ENCODE measurements around the gene KITLG.

DNA sequence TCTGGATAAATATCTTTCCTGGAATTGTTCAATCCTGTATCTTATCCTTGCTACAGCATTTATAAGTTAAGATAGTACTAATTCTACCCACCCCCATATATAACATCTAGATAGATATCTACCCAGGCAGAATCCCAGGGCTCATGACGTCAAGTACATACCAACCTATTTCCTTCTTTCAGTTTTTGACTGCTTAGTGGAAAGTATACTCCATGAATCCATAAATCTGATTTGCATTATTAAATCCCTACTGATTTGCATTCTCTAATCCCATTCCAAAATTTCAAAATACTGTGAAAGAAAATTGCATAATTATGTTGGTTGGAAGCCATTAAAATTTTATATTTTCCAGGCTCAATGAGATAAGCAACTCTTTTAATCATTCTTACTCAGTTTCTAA, 111.7 kb downstream of the KITLG start:
- TF ChIP-seq, protein P1, sequence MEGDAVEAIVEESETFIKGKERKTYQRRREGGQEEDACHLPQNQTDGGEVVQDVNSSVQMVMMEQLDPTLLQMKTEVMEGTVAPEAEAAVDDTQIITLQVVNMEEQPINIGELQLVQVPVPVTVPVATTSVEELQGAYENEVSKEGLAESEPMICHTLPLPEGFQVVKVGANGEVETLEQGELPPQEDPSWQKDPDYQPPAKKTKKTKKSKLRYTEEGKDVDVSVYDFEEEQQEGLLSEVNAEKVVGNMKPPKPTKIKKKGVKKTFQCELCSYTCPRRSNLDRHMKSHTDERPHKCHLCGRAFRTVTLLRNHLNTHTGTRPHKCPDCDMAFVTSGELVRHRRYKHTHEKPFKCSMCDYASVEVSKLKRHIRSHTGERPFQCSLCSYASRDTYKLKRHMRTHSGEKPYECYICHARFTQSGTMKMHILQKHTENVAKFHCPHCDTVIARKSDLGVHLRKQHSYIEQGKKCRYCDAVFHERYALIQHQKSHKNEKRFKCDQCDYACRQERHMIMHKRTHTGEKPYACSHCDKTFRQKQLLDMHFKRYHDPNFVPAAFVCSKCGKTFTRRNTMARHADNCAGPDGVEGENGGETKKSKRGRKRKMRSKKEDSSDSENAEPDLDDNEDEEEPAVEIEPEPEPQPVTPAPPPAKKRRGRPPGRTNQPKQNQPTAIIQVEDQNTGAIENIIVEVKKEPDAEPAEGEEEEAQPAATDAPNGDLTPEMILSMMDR (IDR thresholded peaks at IDR 0.05; ENCODE audit: insufficient read depth, low read length) = no peak
- TF ChIP-seq, protein P2, sequence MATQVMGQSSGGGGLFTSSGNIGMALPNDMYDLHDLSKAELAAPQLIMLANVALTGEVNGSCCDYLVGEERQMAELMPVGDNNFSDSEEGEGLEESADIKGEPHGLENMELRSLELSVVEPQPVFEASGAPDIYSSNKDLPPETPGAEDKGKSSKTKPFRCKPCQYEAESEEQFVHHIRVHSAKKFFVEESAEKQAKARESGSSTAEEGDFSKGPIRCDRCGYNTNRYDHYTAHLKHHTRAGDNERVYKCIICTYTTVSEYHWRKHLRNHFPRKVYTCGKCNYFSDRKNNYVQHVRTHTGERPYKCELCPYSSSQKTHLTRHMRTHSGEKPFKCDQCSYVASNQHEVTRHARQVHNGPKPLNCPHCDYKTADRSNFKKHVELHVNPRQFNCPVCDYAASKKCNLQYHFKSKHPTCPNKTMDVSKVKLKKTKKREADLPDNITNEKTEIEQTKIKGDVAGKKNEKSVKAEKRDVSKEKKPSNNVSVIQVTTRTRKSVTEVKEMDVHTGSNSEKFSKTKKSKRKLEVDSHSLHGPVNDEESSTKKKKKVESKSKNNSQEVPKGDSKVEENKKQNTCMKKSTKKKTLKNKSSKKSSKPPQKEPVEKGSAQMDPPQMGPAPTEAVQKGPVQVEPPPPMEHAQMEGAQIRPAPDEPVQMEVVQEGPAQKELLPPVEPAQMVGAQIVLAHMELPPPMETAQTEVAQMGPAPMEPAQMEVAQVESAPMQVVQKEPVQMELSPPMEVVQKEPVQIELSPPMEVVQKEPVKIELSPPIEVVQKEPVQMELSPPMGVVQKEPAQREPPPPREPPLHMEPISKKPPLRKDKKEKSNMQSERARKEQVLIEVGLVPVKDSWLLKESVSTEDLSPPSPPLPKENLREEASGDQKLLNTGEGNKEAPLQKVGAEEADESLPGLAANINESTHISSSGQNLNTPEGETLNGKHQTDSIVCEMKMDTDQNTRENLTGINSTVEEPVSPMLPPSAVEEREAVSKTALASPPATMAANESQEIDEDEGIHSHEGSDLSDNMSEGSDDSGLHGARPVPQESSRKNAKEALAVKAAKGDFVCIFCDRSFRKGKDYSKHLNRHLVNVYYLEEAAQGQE (IDR thresholded peaks at IDR 0.05; ENCODE audit: insufficient replicate concordance, low read depth) = no peak
- TF ChIP-seq POLR2AphosphoS5 (IDR thresholded peaks at IDR 0.05; ENCODE audit: low read depth) (no peak), SPI1 (IDR thresholded peaks at IDR 0.05; ENCODE audit: borderline replicate concordance, low read depth) (no peak), GABPA (IDR thresholded peaks at IDR 0.05; ENCODE audit: low read depth) (no peak)
